AG09319 (cell line): ENCODE measurements around the gene FAXDC2.

Source experiments
- DNase-seq: peaks from one replicate; pipeline ENCODE4 v3.0.0-alpha.2; 2010; ENCODE audit warnings: low read depth; ENCODE audit errors: extremely low read depth
- TF ChIP-seq, protein P1 (sequence below): IDR thresholded peaks from 2 replicates; pipeline ENCODE4 v1.5.1; 2011; ENCODE audit warnings: low read depth, mild to moderate bottlenecking, inconsistent platforms, low read length, moderate library complexity

Gene FAXDC2

DNA sequence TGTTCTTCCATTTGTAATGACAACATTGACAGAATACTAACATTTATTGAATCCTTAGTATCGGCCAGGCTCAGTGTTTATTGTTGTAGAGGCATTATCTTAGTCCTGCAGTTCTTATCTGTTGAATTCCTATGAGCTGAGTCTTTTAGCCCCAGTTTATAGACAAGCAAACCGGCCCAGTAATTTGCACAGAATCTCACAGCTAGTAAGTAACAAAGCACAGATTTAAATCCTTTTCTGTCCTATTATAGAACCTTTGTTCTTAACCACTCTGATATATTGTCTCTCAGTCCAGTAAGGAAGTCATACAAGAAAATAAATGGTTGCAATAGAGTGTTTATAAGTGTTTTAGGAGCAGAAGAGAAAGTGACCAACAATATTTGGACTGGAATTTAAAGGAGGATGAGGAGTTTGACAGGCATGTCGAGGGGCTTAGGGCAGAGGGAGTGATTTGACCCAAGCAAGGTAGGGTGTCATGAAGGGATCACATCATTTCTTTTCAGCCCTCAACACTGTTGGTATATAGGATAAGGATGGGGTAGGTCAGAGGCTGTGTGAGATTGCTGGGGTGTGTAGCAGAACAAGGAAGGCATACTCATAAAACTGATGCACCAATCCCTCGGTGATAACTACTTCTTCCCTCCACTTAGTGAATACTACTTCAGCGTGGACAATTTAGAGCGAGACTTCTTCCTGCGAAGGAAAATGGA lies 55.7 kb downstream of the FAXDC2 start:
- TF ChIP-seq, protein P1, sequence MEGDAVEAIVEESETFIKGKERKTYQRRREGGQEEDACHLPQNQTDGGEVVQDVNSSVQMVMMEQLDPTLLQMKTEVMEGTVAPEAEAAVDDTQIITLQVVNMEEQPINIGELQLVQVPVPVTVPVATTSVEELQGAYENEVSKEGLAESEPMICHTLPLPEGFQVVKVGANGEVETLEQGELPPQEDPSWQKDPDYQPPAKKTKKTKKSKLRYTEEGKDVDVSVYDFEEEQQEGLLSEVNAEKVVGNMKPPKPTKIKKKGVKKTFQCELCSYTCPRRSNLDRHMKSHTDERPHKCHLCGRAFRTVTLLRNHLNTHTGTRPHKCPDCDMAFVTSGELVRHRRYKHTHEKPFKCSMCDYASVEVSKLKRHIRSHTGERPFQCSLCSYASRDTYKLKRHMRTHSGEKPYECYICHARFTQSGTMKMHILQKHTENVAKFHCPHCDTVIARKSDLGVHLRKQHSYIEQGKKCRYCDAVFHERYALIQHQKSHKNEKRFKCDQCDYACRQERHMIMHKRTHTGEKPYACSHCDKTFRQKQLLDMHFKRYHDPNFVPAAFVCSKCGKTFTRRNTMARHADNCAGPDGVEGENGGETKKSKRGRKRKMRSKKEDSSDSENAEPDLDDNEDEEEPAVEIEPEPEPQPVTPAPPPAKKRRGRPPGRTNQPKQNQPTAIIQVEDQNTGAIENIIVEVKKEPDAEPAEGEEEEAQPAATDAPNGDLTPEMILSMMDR = no peak
- DNase-seq = no peak

DNA sequence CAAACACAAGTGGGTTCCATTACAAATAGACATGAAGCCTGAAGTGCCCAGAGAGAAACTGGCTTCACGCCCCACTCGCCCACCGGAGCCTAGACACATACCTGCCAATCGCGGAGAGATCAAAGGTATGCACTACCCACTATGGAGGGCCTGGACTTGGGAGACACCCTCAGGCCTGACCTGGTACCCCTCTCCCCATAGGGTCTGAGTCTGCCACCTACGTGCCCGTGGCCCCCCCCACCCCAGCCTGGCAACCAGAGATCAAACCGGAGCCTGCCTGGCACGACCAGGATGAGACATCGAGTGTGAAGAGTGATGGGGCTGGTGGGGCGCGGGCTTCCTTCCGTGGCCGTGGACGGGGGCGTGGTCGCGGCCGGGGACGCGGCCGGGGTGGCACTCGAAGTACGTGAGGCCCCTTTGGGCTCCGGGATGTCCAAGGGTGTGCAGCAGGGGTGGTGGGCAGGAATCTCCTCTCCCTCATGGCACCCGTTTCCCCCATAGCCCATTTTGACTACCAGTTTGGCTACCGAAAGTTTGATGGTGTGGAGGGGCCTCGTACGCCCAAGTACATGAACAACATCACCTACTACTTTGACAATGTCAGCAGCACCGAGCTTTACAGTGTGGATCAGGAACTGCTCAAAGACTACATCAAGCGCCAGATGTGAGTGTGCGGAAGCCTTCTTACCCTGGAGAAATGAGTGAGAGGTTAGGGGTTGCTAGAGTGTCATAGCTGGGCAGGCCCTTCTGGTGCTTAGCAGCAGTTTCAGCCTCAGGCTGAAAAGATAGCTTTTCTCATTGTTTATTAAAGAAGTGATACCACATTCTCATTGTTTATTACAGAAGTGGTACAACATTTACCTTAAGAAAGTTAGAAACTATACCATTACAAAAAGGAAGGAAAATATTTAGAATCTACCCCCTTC lies 56.5 kb downstream of the FAXDC2 start:
- DNase-seq = no peak
- TF ChIP-seq, protein P1 = no peak

DNA sequence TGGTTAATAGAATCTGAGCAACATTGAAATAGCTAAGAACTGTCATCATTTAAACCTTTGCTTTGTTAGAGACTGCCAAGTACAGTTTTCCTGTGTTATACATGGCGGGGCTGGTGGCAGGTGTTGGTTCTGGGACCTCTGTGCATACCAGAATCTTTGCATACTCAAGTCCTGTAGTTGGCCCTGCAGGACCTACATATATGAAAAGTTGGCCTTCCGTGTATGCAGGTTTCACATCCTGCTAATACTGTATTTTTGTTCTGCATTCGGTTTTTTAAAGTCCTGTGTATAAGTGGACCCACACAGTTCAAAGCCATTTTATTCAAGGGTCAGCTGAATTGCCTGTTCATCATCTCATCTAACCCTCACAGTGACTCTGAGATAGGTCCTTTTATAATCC lies 58.9 kb downstream of the FAXDC2 start:
- TF ChIP-seq, protein P1 = no peak
- no peak for DNase-seq

DNA sequence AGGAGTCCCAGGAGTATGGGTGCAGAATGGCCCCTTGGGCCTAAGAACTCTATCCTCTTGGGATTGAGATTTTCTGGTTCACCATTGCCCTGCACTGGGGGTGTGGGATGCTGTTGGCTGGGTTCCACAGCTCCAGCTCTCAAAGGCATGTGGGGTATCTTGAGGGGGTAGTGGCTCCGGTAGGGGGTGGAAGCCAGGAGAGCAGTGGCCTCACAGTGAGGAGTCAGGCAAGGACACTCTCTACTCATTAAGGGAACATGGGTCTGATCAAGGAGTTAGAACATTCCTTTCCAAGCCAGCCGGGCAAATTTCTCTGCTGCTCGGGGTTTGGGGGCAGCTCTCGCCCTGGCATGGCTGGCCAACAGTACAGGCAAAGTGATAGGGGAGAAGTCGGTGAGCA lies 62.2 kb downstream of the FAXDC2 start:
- no peak for DNase-seq
- TF ChIP-seq, protein P1 = no peak

DNA sequence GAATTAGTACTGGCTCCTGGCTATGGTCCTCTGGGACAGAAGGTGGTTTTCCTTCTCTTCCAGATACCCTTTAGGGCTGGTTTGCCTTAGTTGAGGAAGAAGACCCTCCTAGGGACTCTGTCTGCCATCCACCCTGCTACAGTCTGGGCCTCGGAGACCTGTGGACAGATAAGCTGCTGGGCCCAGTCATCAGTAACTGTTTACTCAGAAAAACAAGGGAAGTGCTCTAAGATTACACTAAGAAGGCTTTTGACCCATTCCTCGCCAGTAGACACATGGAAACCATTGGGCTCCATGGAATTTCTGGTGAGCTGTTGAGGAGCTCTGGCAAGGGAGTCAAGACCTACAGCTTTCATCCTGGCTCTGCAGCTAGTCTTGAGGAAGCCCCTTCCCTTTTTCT lies 64.0 kb downstream of the FAXDC2 start:
- TF ChIP-seq, protein P1 = no peak

DNA sequence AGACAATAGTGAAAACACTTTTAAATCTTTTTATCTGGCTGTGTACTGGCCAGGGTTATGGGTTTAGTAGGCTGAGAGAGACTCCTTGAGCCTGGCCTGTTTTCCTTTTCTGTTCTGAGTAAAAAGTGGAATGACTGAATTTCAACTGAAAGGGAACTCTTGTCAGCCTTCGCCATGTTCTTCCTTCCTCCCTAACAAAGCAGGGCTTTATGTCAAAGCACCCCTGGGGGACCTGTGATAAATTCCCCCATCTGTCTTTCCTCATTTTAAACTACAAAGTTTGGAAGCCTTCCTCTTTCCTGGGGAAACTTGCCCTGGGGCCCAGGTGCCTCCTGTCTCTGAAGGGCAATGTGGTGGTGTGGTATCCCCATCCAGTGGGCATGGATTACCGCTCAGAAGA lies 65.5 kb downstream of the FAXDC2 start:
- TF ChIP-seq, protein P1 = no peak

More for the DNA sequence above, 64.0 kb downstream of the FAXDC2 start:
- no peak for DNase-seq

More for the DNA sequence above, 65.5 kb downstream of the FAXDC2 start:
- no peak for DNase-seq
